K562 (cell line): Measurements from ENCODE around the gene SMURF1.

Experiments used
- POLR2AphosphoS5 ChIP-seq: IDR thresholded peaks from 2 replicates; pipeline ENCODE4 v1.6.1; 2011; ENCODE audit warnings: mild to moderate bottlenecking, low read depth, low read length, moderate library complexity; ENCODE audit not compliant: control insufficient read depth, insufficient read depth
- ZNF75A ChIP-seq: fragments of 450-650 bp; formaldehyde crosslinking; IDR thresholded peaks from 2 replicates; pipeline ENCODE4 v1.4.0; 2020; ENCODE audit warnings: mild to moderate bottlenecking
- TF ChIP-seq, protein P1 (sequence below): sonication (generic); formaldehyde crosslinking; IDR thresholded peaks from 2 replicates; pipeline ENCODE4 v1.9.0; 2022; ENCODE audit warnings: mild to moderate bottlenecking, missing genetic modification reagents

GRCh38 chr7:99039384-99039891, 104.5 kb downstream of the SMURF1 start:
- no peak for TF ChIP-seq POLR2AphosphoS5
- TF ChIP-seq ZNF75A (CRISPR knock-in tag), result no peak
- TF ChIP-seq, protein P1, sequence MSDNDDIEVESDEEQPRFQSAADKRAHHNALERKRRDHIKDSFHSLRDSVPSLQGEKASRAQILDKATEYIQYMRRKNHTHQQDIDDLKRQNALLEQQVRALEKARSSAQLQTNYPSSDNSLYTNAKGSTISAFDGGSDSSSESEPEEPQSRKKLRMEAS (CRISPR knock-in tag), result no peak
